C4-2B (cell line): Measurements from ENCODE around the gene THBS3.

Experiments
- ZFX ChIP-seq: fragments of 450-650 bp; IDR thresholded peaks from 2 replicates; pipeline ENCODE4 v1.6.1; 2017
- TF ChIP-seq, protein P1 (sequence below): fragments of 450-650 bp; conservative IDR thresholded peaks from 2 replicates; pipeline ENCODE4 v1.5.1; 2017; ENCODE audit warnings: mild to moderate bottlenecking

GRCh38 chr1:155250633-155251449 lies 43.1 kb upstream of the THBS3 start:
- TF ChIP-seq, protein P1, sequence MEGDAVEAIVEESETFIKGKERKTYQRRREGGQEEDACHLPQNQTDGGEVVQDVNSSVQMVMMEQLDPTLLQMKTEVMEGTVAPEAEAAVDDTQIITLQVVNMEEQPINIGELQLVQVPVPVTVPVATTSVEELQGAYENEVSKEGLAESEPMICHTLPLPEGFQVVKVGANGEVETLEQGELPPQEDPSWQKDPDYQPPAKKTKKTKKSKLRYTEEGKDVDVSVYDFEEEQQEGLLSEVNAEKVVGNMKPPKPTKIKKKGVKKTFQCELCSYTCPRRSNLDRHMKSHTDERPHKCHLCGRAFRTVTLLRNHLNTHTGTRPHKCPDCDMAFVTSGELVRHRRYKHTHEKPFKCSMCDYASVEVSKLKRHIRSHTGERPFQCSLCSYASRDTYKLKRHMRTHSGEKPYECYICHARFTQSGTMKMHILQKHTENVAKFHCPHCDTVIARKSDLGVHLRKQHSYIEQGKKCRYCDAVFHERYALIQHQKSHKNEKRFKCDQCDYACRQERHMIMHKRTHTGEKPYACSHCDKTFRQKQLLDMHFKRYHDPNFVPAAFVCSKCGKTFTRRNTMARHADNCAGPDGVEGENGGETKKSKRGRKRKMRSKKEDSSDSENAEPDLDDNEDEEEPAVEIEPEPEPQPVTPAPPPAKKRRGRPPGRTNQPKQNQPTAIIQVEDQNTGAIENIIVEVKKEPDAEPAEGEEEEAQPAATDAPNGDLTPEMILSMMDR: peak; percentile 100
- TF ChIP-seq ZFX: no peak
